PC-9 (cell line): ENCODE measurements around the gene UBIAD1. TPM values are rescaled to one million over a fixed set of nuclear protein-coding genes. Genes with fewer than 3 reads are reported as not detected.

Experiments
- BruUV-seq: library from RNA; stranded (reverse); fragments of 400-500 nt; replicated peaks from 2 replicates; lab custom pipeline; 2021; lab: Mats Ljungman, UMichigan
- CTCF ChIA-PET: fragments of 300-600 bp; sonication (Branson Sonifier 250); formaldehyde crosslinking; loops from one replicate; lab custom pipeline; 2022; ENCODE audit warnings: antibody characterized with exemption; lab: Charles Lee
- POLR2A ChIA-PET: fragments of 300-600 bp; sonication (Branson Sonifier 250); formaldehyde crosslinking; loops from one replicate; lab custom pipeline; 2022; ENCODE audit warnings: antibody characterized with exemption; ENCODE audit not compliant: unreplicated experiment; lab: Charles Lee
- DNase-seq, 2 experiments: peaks; one replicate each; pipeline versions ENCODE4 v3.0.0 to v3.0.0-alpha.2; 2015 to 2022; ENCODE audit warnings: mixed read lengths in 1 of 2
- H2AFZ ChIP-seq: fragments of 200-600 bp; sonication (generic); 2 replicates; pipeline ENCODE4 v1.8.1; 2017; ENCODE audit warnings: antibody characterized with exemption
- H3F3A ChIP-seq: fragments of 200-600 bp; sonication (generic); 2 replicates; pipeline ENCODE4 v1.8.1; 2017; ENCODE audit warnings: antibody characterized with exemption, mild to moderate bottlenecking, low read depth; ENCODE audit not compliant: insufficient read depth
- H3K27ac ChIP-seq: fragments of 200-600 bp; sonication (generic); 2 replicates; pipeline ENCODE4 v1.6.1; 2016; ENCODE audit warnings: mixed run types
- H3K27me3 ChIP-seq: fragments of 200-600 bp; sonication (generic); 2 replicates; pipeline ENCODE4 v1.6.1; 2016; ENCODE audit warnings: low read depth, mixed run types; ENCODE audit not compliant: insufficient read depth
- H3K36me3 ChIP-seq: fragments of 200-600 bp; sonication (generic); 2 replicates; pipeline ENCODE4 v1.6.1; 2016; ENCODE audit warnings: low read depth, mixed run types
- H3K4me1 ChIP-seq: fragments of 200-600 bp; sonication (generic); replicated peaks from 2 replicates; pipeline ENCODE4 v1.6.1; 2016; ENCODE audit warnings: mixed run types; ENCODE audit not compliant: insufficient read depth
- H3K4me2 ChIP-seq: fragments of 200-600 bp; sonication (generic); 2 replicates; pipeline ENCODE4 v1.6.1; 2017; ENCODE audit warnings: mixed run types
- H3K4me3 ChIP-seq: fragments of 200-600 bp; sonication (generic); 2 replicates; pipeline ENCODE4 v1.6.1; 2016; ENCODE audit warnings: mixed run types
- H3K79me2 ChIP-seq: fragments of 200-600 bp; sonication (generic); 2 replicates; pipeline ENCODE4 v1.6.1; 2017; ENCODE audit warnings: low read depth, mixed run types
- H3K9me2 ChIP-seq: fragments of 200-600 bp; sonication (generic); 2 replicates; pipeline ENCODE4 v1.8.1; 2017; ENCODE audit warnings: mild to moderate bottlenecking; ENCODE audit not compliant: insufficient read depth
- H3K9me3 ChIP-seq: fragments of 200-600 bp; sonication (generic); 2 replicates; pipeline ENCODE4 v1.8.1; 2016; ENCODE audit warnings: low read depth; ENCODE audit not compliant: insufficient read depth
- H4K20me1 ChIP-seq: fragments of 200-600 bp; sonication (generic); 2 replicates; pipeline ENCODE4 v1.8.1; 2017; ENCODE audit not compliant: insufficient read depth
- EZH2 ChIP-seq: fragments of 200-600 bp; sonication (generic); IDR thresholded peaks from 2 replicates; pipeline ENCODE4 v1.8.0; 2017; ENCODE audit warnings: antibody characterized with exemption, low read depth
- intact Hi-C: fragments of 100-400 bp; cut with micrococcal nuclease; formaldehyde crosslinking; loops from one replicate; pipeline ENCODE4 v1.10.0; 2022; ENCODE audit not compliant: unreplicated experiment
- total RNA-seq: library from RNA; stranded (reverse); gene quantifications from 2 replicates; pipeline ENCODE4 v1.2.3, GENCODE V29; 2021
- TF ChIP-seq, protein P1 (sequence below): fragments of 200-600 bp; sonication (generic); conservative IDR thresholded peaks from 2 replicates; pipeline ENCODE4 v1.6.1; 2017; ENCODE audit warnings: mixed run types, antibody characterized with exemption, mild to moderate bottlenecking, moderate library complexity

Gene UBIAD1
- total RNA-seq, 1 experiment from 2014 or later, result 11.2 TPM

DNA sequence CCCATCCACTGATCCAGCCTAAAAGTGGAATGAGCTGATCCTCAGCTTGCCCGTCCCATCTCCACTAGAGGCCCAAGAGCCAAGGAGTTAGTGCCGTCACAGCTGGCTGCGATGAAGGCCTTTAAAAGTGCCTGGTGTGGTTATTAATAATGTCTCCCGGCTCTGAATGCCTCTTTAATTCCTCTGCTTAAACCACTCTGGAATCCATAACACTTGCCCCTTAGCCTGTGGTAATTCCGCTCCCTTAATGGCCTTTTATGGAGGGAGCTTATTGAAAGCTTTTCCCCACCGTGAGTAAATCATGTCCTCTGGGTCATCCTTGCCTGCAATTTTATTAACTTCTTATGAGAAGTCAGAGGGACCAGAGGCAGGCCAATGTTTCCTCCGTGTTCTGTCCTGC lies 55.4 kb downstream of the UBIAD1 start:
- intact Hi-C loops, result no loop called here
- CTCF ChIA-PET, result no interaction called here

DNA sequence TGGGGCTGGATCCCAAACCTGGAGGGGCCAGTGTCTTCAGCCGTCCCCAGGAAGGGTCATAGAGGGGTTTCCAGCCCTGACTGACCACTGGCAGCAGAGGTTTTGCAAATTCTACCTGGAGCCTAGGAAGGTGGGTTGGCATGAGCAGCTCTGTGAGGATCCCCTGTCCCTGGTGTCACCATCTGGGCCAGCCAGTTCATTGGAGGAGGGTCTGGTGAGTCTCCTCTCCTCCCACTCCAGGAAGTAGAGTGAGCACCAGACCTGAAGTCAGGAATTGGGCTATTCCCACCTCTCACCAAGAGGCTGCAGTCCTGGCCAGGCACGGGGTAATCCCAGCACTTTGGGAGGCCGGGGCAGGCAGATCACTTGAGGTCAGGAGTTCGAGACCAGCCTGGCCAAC lies 57.4 kb downstream of the UBIAD1 start:
- no TSS peak for BruUV-seq
- no peak for TF ChIP-seq EZH2
- TF ChIP-seq, protein P1, sequence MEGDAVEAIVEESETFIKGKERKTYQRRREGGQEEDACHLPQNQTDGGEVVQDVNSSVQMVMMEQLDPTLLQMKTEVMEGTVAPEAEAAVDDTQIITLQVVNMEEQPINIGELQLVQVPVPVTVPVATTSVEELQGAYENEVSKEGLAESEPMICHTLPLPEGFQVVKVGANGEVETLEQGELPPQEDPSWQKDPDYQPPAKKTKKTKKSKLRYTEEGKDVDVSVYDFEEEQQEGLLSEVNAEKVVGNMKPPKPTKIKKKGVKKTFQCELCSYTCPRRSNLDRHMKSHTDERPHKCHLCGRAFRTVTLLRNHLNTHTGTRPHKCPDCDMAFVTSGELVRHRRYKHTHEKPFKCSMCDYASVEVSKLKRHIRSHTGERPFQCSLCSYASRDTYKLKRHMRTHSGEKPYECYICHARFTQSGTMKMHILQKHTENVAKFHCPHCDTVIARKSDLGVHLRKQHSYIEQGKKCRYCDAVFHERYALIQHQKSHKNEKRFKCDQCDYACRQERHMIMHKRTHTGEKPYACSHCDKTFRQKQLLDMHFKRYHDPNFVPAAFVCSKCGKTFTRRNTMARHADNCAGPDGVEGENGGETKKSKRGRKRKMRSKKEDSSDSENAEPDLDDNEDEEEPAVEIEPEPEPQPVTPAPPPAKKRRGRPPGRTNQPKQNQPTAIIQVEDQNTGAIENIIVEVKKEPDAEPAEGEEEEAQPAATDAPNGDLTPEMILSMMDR, result no peak
- POLR2A ChIA-PET, result no interaction called here
- no peak overlapping the region for H2AFZ ChIP-seq
- no peak for DNase-seq
- no peaks in the 10 kb centered on the region for H3K79me2 ChIP-seq
- H3K4me2 ChIP-seq, result no peak overlapping the region
- H3K4me1 ChIP-seq, result no peaks in the 10 kb centered on the region
- no peaks in the 10 kb centered on the region for H4K20me1 ChIP-seq
- no peaks in the 10 kb centered on the region for H3F3A ChIP-seq
- no peaks in the 10 kb centered on the region for H3K36me3 ChIP-seq
- H3K27ac ChIP-seq, result no peak overlapping the region
- intact Hi-C loops, result no loop called here
- H3K27me3 ChIP-seq, result no peaks in the 10 kb centered on the region
- no peaks in the 10 kb centered on the region for H3K9me3 ChIP-seq
- H3K4me3 ChIP-seq, result no peak overlapping the region
- no peaks in the 10 kb centered on the region for H3K9me2 ChIP-seq
- CTCF ChIA-PET, result no interaction called here

More for the DNA sequence above, 55.4 kb downstream of the UBIAD1 start:
- Histone ChIP-seq H3K4me3 (no peak overlapping the region), H3K4me2 (no peak overlapping the region), H3K79me2 (no peaks in the 10 kb centered on the region), H4K20me1 (no peaks in the 10 kb centered on the region), H3K9me2 (no peaks in the 10 kb centered on the region), H3F3A (no peaks in the 10 kb centered on the region), H3K27ac (no peak overlapping the region), H3K27me3 (no peaks in the 10 kb centered on the region), H2AFZ (no peak overlapping the region), H3K9me3 (no peaks in the 10 kb centered on the region), H3K4me1 (no peaks in the 10 kb centered on the region), H3K36me3 (no peaks in the 10 kb centered on the region)
- no peak for DNase-seq
- POLR2A ChIA-PET, result no interaction called here
- TF ChIP-seq, protein P1, result no peak
- no peak for TF ChIP-seq EZH2
- no TSS peak for BruUV-seq

DNA sequence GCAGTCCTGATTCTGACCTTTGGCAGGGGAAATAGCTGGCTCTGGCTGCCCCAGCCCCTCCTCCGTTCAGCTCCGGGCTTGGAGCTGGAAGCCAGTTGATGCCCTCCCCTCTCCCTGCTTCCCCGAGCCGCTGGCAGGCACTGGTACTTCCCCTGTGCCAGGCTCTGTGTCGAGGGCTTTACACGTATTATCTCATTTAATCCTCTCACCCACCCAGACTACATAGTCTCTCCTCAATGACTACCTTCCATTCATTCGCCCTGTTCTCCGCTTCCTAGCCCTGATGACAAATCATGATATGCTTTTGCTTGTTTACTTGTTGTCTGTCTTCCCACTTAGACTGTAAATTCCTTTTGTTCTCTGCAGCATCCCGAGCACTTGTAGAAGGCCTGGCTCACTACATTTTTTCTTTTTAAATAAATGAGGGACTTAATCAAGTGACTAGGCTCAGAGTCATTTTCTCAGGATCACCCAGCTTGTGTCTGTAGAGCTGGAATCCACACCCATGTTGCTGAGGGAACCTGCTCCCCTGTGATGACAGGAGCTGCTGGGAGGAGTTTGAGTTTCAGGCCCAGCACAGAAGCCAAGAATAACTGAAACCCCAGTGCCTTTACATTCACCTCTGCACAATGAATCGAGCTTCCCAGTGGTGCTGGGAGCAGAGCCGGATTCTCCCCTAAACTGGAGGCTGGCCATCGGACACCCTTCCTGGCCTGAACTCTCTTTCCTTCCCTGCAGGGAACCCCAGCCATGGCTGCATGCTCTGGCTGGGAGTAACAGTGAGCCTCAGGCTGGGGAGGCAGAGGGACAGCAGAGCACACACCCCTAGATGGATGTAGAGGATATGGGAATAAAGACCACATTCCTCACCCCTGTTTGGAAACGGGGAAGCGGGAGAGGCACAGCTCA lies 58.3 kb downstream of the UBIAD1 start:
- Histone ChIP-seq H3K4me3 (no peak overlapping the region), H2AFZ (no peak overlapping the region), H3F3A (no peaks in the 10 kb centered on the region), H3K9me2 (no peaks in the 10 kb centered on the region), H3K27ac (no peak overlapping the region), H3K4me1 (no peaks in the 10 kb centered on the region), H3K9me3 (no peaks in the 10 kb centered on the region), H3K27me3 (no peaks in the 10 kb centered on the region), H3K36me3 (no peaks in the 10 kb centered on the region), H3K4me2 (no peak overlapping the region), H4K20me1 (no peaks in the 10 kb centered on the region), H3K79me2 (no peaks in the 10 kb centered on the region)
- DNase-seq, result no peak
- intact Hi-C loops, result no loop called here
- CTCF ChIA-PET, result no interaction called here
- BruUV-seq, result no TSS peak
- TF ChIP-seq, protein P1, result no peak
- TF ChIP-seq EZH2, result no peak
- POLR2A ChIA-PET, result no interaction called here
